Right ventricle myocardium superior (tissue), 1 donor: ENCODE measurements around the gene ONECUT2. TPM values are rescaled to one million over a fixed set of nuclear protein-coding genes. Genes with fewer than 3 reads are reported as not detected.
A peak's percentile ranks its signal among the peaks of the same experiment; 100 is the strongest.

Source experiments
- ATAC-seq: fragments of 200-7000 bp; cut with Tn5 transposase; one replicate; pipeline ENCODE4 v1.9.1; 2020; ENCODE audit warnings: mild to moderate bottlenecking; ENCODE audit not compliant: poor library complexity
- DNase-seq: peaks from one replicate; pipeline ENCODE4 v3.0.0-alpha.2; 2020
- intact Hi-C: fragments of 100-400 bp; cut with DNase I; formaldehyde crosslinking; loops from one replicate; pipeline ENCODE4 v1.11.2; 2022
- total RNA-seq: library from RNA; stranded (reverse); fragmentation: NEBNext Ultra II Directional; extraction: Animal tissue kit (Norgen Biotek cat#: 25700); gene quantifications from one replicate; pipeline ENCODE4 v1.2.1, GENCODE V29; 2021
- donor health status: DM: no; HTN: yes; CAD: no; lungs with severe emphysema.

Gene ONECUT2
- total RNA-seq, 1 donor from 2014 or later, result 0.03 TPM

DNA sequence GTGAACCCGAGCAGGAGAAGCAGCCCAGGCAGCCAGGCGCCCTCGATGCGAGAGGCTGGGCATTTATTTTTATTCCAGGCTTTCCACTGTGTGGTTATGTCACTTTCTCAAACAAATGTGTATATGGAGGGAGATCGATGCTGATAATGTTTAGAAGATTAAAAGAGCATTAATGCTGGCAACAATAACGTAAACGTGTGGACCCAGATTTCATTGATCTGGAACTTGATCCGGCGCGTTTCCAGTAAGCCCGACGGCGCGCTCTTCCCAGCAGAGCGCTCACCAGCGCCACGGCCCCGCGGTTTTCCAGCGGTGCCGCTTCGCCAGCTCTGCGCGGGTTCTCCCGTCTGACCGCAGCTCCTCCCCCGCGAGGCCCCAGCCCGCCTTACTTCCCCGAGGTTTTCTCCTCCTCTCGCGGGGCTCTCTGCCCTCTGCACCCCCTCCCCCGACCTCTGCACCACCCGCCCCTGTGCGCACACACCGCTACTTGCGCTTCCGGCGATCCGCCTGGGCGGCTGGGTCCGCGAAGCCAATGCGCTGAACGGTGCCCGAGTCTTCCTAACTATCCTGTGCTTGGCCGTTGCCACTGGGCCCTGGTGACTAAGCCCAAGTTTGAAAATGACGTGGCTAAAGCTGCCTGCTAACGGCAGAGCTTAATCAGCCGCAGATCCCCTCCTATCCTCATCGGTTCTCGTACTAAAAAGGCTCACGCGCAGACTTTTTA, 6.1 kb downstream of the ONECUT2 start:
- no peak for DNase-seq
- no peak for ATAC-seq
- intact Hi-C loops, result no loop called here

DNA sequence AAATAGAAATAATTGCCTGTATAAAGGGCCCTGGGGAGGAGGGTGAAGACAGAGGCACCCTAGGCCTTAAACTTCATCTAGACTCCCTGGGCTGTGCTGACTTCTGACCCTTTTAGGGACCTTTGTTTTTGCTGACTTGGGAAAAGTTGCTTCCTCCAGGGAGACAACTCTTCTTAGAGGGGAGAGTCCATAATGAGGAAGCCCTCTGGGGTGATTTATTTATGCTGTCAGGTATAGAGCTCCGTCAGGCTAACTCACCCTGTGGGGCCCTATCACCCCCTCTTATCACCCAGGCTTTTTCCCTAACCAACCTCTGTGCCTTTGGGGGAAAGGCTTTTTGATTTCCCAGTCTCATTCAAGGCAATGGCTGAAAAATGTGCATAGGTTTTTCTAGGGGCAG, 8.1 kb downstream of the ONECUT2 start:
- intact Hi-C loops, result no loop called here
- ATAC-seq (no peak), DNase-seq (no peak)

DNA sequence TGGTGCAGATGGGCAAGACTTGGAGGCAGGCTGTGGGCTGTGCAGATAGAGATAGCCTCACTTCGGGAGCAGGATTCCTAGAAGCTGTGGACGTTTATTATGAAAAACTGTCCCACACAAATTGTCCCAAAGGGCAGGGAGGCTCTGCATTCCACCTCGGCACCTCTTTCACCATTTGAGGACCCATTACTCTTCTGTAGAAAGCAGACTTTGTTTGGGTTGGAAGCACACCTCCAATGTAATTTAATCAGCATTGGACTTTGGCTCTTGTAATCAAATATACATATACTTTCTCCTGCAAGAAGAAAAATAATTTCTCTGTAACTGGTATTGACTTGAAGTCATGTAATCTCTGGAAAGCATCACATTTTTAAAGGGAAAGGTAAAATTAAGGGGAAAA, 8.5 kb downstream of the ONECUT2 start:
- intact Hi-C loops, result no loop called here

DNA sequence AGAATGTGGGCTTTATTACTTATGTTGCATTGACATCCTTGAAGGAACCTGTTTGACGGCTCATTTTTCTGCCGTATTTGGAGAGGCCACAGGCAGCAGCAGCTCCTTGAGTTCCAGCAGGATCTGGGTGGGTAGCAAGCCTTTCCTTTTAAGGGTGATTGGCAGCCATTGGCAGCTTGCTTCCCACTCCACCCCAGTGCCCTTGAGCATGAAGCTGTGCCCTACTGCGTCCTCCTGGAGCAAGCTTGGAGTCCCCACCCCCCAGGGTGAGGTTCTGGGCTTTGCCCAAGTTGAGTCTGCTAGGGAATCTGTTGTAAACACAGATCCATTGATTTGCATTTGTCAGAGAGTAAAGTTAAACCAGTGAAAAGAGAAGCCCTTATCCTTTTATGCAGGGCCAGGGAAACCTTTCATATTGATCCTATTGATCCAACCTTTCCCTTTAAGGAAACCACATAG, 9.2 kb downstream of the ONECUT2 start:
- ATAC-seq (no peak), DNase-seq (no peak)
- intact Hi-C loops, result no loop called here

More for the DNA sequence above, 8.5 kb downstream of the ONECUT2 start:
- ATAC-seq (no peak), DNase-seq (no peak)

DNA sequence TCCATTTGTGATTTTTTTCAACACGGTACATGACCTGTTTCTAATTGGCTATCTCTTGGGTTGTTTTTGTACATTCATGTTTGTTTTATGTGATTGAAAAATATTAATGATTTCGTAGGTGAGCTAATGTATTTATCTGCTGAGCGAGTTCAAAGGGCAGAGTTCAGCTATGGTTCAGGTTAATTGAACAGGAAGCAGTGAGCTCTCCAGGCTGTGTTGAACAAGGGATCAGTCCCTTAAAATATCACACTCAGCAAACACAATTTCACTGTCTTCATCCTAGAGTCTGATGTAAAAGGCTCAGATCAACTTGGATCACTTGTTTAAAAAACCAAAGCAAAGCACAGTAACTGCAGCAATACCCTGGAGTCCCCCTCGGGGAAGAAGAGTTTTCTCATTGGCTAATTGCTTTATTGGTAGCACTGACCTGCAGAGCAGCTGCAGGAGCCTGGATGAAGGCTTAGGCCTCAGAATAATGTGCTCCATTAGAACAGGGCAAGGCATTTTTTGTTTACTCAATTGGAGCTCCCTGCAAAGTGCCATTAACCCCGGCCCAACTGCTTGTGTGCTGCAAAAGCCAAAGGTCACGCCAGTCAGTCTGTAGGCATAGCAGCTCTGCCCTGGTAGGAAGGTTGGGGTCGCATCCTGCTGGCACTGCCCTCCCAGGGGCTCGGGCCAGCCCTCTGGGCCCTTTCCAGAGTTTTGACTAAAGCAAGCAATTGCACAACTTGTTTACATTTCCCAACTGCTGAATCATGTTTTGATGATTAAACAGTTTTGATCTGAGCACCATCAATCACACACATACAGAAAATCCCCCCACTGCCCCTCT, 10.5 kb downstream of the ONECUT2 start:
- intact Hi-C loops, result no loop called here

DNA sequence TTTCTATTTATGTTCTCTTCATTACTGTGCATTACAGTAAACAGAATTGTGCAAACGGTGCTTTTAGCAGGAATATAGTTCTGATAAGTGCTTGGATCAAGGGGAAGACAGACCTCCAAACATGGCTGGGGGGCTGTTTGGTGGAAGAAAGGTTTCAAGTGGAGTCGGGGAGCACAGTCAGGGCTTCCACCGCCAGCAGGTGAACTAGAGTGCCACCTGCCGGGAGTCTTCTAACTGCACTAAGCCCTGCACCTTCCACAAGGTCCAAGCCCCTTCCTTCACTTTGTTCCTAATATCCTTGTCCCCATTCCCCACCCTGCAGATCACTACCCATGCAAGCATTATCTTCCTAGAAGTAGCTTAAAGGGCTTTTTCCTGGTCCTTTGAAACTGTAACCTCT, 11.1 kb downstream of the ONECUT2 start:
- intact Hi-C loops, result no loop called here
- DNase-seq (no peak), ATAC-seq (no peak)

More for the DNA sequence above, 10.5 kb downstream of the ONECUT2 start:
- DNase-seq (no peak), ATAC-seq (no peak)

DNA sequence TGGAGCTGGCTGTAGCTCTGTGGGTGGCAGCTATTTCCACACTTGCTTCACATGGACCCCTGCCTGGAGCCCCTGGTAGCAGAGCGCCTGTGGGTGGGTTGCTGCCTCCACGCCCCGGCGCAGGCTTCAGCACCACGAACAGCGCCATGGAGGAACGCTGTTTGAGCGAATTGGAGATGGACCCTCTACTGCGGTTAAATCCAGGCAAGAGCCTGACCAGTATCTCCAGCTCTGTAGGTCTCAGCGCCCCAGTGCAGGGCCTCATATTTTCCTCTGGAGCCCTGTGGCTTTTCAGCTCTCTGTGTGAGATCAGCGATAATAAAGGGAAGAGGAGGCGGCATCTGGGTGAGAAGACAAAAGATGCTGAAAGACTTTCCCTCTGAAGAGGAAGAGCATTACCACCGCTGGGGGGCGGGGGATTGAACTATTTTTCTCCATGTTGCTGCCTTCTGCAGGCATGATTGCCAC, 12.0 kb downstream of the ONECUT2 start:
- ATAC-seq, result peak; percentile 29

DNA sequence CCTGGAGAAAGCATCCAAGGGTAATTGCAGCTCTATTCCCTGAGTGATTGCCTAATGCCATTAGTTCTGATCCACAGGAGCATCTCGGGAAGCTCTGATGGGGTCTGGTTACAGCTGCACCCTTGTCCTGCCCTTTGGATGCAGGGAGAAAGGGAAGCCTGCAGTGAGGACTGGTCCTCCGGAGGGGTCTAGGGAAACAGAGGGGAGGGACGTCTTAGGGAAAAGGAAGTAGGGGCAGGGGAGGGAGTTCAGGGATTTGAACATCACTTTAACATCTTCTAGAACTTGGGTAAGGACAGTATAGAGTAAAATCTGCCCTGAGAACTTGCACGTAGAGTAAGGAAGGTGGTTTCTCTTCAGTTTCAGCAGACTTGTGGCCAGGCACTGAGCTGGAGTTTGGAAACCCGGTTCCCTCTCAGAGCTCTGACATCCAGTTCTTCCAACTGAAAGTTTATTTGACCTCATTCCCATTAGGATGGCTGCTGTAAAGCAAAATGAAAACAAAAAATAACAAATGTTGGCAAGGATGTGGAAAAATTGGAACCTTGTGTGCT, 20.5 kb downstream of the ONECUT2 start:
- DNase-seq (no peak), ATAC-seq (no peak)
- intact Hi-C loops, result no loop called here

More for the DNA sequence above, 12.0 kb downstream of the ONECUT2 start:
- no peak for DNase-seq
- intact Hi-C loops, result no loop called here

DNA sequence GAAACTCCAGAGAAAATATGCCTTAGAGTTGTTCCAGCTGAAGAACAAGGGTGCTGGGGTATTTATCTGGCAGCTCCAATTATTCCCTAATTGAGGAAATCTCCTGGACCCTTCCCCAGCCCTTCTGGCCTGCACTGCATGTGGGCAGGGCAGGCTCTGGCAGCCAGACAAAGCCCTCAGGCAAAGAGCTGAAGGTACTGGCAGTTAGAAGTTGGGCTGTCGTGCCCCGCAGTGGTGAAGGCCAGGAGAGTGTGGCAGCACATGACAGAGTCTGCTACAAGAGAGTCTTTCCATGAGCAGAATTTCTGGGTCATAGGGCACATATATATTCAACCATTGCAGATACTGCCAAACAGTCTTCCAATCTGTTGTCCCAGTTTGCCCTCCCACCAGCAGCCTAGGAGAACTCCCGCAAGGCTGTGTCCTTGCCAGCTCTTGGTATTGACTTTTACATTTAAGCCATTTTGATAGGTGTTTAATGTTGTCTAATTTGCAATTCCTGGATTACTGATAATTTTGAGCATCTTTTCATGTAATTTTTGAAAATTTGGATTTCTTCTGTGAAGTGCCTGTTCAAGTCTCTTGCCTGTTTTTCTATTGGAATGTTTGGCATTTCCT, 26.6 kb downstream of the ONECUT2 start:
- intact Hi-C loops, result no loop called here
- no peak for DNase-seq
- ATAC-seq, result no peak

DNA sequence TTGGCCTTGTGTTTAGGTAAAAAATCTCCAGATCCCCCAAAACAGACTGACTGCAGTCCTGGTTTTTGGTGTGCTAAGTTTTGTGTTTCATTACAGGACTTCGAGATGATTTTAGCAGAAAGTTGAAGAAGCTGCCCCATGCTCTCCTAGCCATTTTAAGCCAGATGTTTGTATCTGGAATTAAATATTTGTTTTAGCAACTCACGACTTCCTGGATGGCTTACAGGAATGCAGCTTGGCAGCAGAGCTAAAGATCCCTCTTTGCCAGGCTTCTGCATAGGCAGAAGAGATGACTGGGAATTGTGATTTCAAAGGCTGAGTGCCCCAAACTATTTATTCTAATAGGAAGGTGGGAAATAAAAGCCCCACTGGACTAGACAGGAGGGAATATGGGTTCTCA, 31.1 kb downstream of the ONECUT2 start:
- intact Hi-C loops, result no loop called here
- ATAC-seq (no peak), DNase-seq (no peak)

DNA sequence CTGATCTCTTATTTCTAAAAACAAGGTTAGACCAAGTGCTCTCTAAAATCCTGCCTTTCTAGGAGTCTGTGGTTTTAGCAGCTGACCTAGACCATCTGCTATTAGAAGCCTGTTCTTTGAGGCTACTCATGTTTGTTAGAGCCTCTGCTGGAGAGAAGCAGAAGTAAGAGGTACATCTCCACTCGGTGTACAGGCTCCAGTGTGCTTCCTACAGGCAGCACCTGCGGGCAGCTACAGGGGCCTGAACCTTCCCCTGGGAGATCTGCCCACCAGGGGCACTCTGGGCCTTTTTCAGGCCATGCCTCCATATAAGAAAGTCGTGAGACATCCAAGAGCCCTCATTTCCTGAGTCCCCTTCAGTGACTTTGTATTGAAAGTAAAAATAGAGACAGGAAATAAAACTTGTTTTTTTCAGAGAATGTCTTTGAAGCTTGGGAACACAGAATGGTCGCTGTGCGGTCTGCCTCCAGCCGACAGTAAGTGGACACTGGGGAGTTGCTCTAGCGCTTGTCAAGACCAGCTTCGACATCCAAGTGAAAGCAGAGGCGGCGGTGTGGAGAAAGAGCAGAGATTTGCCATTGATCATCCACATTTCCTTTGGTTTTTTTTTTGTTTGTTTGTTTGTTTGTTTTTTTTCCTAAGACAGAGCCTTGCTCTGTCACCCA, 31.7 kb downstream of the ONECUT2 start:
- ATAC-seq, result no peak
- intact Hi-C loops, result no loop called here

DNA sequence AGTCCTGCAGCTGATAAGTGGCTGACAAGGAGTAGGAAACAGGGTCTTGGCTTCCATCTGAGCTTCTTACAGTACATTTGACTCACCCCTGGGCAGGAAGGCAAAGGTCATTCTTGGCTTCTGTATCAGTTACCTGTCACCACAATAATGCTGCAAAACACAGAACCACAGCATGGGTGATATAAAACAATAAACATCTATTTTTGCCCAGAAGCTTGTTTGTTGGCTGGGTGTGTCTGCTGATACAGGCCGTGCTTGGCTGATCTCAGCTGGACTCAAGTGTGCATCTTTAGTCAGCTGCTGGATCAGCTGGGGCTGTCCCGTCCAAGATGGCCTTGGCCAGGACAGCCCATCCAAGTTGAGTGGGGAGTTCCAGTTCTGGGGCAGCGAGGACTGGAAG, 34.7 kb downstream of the ONECUT2 start:
- ATAC-seq (no peak), DNase-seq (no peak)
- intact Hi-C loops, result no loop called here

More for the DNA sequence above, 31.7 kb downstream of the ONECUT2 start:
- no peak for DNase-seq

DNA sequence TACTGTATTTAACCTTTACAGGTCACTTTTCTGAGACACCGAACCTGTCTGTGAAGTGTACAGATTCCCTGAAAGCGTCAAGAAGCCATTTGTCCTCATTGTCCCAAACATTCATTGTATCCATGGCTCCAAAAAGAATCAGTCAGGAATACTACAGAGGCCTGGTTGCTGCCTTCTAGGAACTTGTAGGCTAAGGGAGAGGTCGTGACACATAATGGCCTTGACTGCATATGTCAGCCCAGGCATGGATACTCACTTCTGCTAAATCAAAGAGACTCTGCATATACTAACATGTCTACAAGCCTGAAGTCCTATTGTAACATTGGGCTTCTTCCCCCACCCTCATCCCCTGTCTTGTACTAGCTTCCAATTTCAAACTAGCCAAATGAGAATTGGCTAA, 40.2 kb downstream of the ONECUT2 start:
- ATAC-seq, result no peak
- DNase-seq, result no peak
- intact Hi-C loops, result no loop called here

DNA sequence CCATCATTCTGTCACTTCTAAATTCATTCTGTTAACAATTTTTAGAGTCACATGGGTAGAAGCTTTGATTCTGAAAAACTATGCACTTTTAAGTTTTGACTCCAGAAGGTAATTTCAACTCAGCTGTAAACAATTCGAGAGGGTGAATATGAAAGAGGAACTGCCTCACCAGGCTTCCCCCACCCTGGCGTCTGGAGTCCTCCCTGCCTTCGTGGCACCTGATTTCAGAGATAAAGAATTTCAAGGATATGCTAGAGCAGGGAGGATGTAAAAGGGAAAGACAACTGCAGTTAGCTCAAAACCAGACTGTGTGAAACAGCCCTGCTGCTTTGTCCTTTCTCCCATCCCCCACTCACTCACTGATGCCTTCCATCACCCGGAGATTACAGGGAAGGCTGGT, 40.7 kb downstream of the ONECUT2 start:
- ATAC-seq (no peak), DNase-seq (no peak)
- intact Hi-C loops, result no loop called here

DNA sequence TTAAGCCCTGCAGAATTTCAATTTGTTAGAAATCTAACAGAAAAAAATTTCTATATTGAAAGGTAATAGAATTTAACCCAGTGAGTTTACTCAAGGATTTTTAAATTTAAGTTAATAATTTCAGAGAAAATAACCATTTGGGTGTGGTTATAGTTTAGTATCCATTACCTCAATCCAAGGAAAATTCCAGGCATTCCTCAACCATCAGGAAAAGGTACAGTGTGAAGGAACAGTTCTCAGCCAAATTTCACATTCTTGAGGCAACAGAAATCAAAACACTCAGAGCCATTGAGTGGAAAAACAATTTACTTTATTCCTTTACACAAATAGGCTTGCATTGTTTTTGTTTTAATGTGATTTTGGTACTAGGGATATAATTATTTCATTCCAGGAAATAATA, 45.6 kb downstream of the ONECUT2 start:
- DNase-seq (no peak), ATAC-seq (no peak)
- intact Hi-C loops, result no loop called here

DNA sequence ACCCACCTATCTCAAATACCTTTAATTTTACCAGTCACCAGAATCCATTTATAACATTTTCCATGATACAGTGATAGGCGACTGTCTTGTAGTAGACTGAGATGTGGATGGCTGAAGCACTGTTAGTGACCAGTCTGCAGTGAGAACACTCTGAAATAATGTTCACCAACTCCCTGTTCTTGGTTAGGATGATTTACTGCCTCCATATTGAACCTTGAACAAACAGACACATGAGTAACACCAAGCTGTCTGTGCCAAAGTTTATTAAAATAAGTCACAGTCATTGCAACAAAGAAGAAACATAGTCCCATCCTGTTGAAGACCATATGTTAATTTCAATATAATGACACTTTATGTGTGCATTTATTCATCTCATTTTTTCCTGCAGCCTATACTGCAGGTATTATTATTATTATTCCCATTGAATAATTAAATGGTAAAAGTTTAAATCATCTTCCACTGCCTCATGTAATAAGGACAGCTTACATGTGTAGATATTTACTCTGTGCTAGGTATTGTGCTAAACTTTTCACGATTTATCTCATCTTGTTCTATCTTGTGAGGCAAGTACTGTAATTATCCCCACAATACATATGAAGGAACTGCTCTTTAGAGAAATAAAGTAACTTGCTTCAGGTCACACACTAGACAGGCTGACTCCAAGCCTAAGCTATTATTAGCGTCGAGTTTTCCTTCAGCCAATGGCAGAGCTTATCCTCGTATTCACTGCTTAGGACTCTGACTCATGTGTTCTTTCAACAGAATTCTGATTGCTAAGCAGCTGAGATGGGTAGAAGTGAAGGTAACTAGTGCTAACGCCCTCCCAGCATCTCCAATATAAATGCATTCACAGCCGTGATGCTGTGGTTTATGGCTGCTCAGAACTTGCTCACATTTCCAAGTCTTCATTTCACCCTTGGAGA, 62.5 kb downstream of the ONECUT2 start:
- intact Hi-C loops, result no loop called here
- DNase-seq, result no peak
- peak; percentile 87 for ATAC-seq

DNA sequence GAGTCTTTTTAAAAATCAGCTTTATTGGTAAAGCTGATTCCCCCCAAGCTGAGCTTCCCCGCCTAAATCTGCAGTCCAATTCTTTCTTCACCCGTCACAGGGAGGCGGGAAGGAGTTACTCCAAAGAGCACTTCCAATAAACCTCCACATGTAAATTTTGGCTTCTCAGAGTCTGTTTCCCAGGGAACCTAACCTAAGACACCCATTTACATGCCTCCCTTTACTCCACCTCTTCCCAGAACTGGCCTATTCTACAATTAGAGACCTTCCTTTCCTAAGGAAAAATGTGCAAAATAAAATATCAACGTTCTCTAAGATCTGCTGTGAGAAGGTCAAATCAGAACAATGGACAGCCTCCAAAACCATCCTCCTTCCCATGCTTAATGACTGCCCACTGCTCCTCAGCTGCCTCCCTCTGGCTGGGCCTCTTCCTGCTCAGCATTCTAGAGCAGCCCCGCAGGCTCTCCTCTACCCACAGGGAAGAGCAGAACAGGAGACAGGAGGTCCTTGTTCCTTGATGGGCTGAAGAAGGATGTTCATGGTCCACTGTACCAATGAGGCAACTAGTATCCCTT, 63.6 kb downstream of the ONECUT2 start:
- no peak for DNase-seq
- no peak for ATAC-seq
- intact Hi-C loops, result no loop called here
